HG02798 (cell line): ENCODE data around the gene NFX1.
"Not testable (repeated sequence)": the region's sequence is repeated elsewhere in the genome, so short reads cannot be mapped to it uniquely, and the experiment has no call there.

Experiments used
- ATAC-seq: cut with Tn5 transposase; IDR thresholded peaks from one replicate; pipeline ENCODE4 v1.9.1; 2021; ENCODE audit warnings: mild to moderate bottlenecking; ENCODE audit not compliant: unreplicated experiment, poor library complexity

Gene NFX1

GRCh38 chr9:33351547-33351946, 61.2 kb downstream of the NFX1 start:
- ATAC-seq: no peak

GRCh38 chr9:33354651-33355211, 64.4 kb downstream of the NFX1 start:
- no peak for ATAC-seq

DNA sequence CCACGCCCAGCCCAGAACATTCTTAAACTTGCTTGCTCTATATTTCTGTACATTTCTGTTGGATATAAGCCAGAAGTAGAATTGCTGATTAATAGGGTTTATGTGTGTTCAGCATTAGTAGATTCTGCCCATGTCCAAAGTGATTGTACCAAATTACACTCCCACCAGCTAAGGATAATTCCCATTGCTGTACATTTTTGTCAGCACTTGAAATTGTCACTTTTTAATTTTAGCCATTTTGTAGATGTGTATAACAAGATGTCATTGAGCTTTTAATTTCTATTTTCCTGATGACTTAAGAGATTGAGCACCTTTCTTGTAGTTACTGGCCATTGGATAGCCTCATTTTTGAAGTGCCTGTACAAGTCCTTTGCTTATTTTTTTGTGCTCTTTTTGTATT, 65.6 kb downstream of the NFX1 start:
- ATAC-seq: no peak

GRCh38 chr9:33358641-33359040, 68.3 kb downstream of the NFX1 start:
- not testable (repeated sequence) for ATAC-seq

DNA sequence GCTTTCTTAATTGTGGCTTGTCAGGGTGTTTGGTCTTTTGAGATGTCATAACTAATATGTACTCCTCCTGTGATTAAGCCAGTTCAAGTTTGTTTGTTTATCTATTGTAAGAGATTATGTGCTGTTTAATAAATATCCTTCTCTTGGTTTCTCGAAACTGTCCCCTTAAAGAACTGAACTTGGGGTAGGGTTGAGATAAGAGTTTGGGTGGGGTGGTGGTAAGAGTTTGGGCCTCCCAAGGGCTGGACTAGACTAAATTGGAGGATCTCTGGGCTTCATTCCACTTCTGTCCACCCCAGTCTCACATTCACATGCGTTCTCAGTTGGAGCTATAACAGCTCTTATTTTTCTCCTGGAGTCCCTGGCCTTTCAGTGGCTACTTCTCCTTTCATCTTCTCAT, 73.8 kb downstream of the NFX1 start:
- ATAC-seq: no peak

- ATAC-seq: not testable (repeated sequence)
Measured at GRCh38 chr9:33364814-33365213, 74.5 kb downstream of the NFX1 start.

DNA sequence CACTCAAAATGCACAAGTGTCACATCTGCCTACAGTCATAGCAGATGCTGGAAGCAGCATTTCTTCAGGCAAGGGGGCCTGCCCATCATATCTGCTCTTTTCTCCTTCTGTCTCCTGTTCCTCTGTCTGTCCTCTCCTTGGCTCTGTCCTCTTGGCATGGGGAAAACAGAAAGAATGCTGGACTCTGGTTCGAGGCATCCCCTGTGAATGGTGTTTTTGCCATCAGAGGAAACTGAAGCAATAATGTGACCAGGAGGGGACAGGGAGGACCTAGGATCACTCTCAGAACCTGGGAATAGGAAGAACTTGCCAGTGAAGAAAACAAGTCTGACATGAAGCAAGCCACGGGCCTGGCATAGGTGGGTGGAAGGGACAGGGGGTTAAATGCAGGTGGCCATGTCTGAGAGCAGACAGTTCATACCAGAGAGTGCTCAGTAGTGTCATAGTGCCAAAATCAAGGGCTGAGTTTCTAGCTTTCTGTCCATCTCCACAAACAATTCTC, 76.7 kb downstream of the NFX1 start:
- ATAC-seq: no peak

DNA sequence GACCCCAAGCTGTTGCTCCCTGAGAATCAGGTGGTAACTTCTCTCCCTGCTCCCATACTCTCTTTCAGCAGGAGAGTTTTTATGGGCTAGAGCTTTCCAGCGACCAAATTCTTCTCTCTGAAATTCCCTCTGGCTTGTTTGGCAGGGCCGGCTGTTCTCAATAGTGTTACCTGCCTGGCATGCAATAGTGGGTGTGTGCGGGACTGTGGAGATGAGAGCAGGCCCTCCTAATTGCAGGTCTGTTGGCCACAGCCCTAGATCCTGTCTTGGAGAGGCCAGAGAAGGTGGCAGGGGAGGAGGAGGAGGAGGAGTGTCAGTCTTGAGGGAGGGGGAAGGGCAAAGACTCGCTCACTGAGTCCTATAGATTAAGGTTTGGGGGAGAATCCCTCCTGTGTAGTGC, 82.6 kb downstream of the NFX1 start:
- no peak for ATAC-seq

GRCh38 chr9:33374190-33374589, 83.9 kb downstream of the NFX1 start:
- ATAC-seq: no peak

DNA sequence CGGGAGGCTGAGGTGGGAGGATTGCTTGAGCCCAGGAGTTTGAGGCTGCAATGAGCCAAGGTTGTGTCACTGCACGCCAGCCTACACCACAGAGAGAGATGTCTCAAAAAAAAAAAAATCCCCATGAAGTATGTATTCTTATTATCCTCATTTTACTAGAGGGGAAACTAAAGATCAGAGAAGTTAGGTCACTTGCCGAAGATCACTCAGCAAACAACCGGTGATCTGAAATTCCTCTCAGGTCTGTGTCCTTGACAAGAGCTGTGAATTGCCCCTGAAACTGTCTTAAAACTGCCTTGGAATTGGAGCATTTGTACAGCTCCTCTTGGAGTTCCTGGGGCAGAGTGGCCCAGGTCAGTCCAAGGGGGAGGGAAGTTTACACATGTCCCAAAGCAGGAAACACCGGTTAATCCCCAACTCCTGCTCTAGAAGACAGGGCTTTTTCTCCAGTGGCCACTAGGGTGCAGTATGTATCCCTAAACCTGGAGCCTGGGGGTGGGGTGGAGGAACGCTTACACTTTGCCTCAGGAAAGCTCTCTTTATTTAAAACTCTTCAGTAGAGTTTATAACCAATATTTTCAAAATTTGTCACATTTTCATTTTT, 84.4 kb downstream of the NFX1 start:
- ATAC-seq: peak; percentile 66

DNA sequence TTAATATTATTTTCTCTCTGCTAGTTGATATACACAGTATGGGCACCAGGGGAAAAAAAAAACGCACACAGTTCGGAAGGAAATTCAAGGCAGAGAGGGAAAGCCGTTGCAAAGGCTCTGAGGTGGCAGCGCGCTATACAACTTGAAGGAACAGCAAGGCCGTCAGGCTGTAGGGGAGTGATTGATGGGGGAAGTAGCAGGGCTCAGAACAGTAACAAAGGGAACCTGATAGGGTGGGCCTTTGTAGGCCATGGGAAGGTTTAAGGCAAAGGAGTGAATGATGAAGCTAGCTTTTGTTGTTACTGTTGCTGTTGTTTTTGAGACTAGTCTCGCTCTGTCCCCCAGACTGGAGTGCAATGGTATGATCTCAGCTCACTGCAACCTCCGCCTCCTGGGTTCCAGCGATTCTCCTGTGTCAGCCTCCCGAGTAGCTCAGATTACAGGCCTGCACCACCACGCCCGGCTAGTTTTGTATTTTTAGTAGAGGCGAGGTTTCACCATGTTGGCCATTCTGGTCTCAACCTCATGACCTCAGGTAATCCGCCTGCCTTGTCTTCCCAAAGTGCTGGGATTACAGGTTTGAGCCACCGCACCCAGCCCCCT, 85.0 kb downstream of the NFX1 start:
- no peak for ATAC-seq

DNA sequence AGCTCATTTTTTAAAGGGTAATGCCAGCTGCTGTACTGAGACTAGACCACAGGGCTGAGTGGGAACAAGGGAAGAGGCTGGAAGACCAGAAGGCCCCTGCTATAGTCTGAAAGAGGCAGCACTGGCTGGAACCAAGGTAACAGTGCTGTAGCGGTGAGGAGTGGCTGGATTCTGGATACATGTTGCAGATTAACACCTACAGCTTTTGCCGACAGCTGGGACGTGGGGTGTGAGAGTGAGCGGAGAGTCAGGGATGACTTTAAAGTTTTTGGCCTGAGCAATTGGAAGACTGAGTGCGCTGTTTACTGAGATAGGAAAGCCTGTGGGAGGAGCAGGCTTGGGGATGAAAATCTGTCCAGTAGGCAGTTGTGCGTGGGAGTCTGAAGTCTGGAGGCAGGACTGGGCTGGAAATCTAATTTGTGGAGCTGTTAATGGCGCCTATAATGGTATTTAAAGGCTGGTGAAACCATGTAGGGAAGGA, 85.6 kb downstream of the NFX1 start:
- ATAC-seq: no peak

DNA sequence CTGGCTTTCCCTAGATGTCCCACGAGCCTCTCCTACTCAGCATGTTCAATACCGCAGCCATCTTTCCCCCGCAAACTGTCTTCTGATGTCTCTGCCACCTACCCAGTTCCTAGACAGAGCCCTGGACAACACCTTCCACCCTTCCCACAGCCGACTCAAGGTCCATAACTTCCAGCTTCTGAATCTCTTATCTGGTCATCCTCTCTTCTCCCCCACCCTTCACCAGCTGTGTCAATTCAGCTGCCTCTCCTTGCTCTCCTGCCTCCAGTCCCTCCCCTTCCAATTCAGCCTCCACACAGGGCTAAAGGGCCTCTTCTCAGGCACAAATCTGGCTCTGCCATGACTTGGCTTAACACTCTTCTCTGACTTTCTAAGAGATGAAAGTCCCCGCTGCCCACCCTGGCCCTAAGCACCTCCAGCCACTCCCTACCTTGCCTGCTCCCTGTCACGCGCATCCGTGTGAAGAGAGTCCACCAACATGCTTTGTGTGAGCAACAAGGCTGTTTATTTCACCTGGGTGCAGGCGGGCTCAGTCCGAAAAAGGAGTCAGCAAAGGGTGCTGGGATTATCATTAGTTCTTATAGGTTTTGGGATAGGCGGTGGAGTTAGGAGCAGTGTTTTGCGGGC, 86.9 kb downstream of the NFX1 start:
- no peak for ATAC-seq

- ATAC-seq: no peak
Measured at GRCh38 chr9:33378121-33378795, 87.9 kb downstream of the NFX1 start.

DNA sequence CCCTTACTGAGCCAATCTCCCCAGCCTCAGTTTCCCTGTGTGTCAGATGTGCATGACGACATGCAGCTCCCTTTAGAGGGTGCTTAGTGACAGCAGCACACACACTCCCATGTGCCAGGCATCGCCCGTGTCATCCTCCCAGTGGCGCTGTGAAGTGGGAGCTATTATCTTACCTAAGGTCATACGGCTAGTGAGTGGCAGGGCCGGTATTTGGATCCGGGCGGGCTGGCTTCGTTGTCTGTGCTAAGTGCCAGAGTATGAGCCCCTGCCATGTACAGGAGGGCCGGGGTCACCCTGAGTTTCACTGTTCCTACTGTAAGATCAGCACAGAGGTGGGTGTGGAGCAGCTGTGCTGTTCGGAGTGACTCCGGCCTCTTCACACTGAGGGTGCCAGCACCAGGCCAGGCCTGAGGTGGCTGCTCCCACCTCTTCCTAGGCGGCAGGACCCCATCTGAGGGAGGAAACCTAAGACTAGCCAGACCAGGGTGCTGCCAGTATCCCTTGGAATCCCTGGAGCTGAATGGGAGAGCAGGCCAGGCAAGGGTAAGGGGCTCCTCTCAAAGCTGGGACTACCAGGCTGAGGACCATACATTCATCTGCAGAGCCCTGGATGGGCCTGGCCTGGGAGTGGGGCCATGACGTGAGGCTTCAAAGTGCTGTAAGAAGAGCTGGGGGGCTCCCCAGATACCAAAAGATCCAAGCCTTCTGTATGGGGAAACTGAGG, 89.5 kb downstream of the NFX1 start:
- no peak for ATAC-seq

GRCh38 chr9:33380390-33381094, 90.2 kb downstream of the NFX1 start:
- ATAC-seq: no peak

- ATAC-seq: no peak
Measured at GRCh38 chr9:33381231-33381791, 91.0 kb downstream of the NFX1 start.

DNA sequence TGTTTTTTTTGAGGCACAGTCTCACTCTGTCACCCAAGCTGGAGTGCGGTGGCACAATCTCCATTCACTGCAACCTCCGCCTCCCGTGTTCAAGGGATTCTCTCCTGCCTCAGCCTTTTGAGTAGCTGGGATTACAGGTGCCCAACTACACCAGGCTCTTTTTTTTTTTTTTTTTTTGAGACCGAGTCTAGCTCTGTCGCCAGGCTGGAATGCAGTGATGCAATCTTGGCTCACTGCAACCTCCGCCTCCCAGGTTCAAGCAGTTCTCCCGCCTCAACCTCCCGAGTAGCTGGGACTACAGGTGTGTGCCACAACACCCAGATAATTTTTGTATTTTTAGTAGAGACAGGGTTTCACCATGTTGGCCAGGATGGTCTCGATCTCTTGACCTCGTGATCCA, 92.1 kb downstream of the NFX1 start:
- not testable (repeated sequence) for ATAC-seq

DNA sequence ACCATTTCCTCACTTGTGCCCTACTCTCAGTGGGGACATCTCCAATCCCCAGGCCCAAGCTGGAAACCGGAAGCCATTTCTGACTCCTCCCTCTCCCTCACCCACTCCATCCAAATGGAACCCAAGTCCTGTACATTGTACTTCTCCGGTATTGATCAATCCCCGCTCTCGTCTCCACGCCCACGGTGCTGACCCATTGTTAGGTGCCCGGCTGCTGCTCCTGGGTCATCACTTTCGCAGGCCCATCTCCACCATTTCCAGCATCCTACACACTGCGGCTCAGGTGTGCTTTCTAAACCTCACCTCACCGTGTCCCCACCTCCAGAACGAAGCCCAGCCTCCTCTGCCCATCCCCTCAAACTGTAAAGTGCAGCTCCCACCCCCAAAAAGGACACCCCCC, 93.1 kb downstream of the NFX1 start:
- not testable (repeated sequence) for ATAC-seq
